Smooth muscle cell of the brain vasculature (primary cell): ENCODE data around the gene TXNRD2.
"Not testable (repeated sequence)": the region's sequence is repeated elsewhere in the genome, so short reads cannot be mapped to it uniquely, and the experiment has no call there.

Experiments used
- DNase-seq: peaks from one replicate; pipeline ENCODE4 v3.0.0-alpha.2; 2012; ENCODE audit warnings: low read depth, low spot score

Gene TXNRD2

GRCh38 chr22:19844377-19845053 lies 97.1 kb downstream of the TXNRD2 start:
- peak; percentile 12 for DNase-seq

GRCh38 chr22:19843857-19844376 lies 97.7 kb downstream of the TXNRD2 start:
- no peak for DNase-seq

GRCh38 chr22:19843107-19843856 lies 98.3 kb downstream of the TXNRD2 start:
- no peak for DNase-seq

- no peak for DNase-seq
Observed at GRCh38 chr22:19842393-19843106, 99.1 kb downstream of the TXNRD2 start.

- DNase-seq = no peak
Observed at GRCh38 chr22:19841641-19842392, 99.8 kb downstream of the TXNRD2 start.

GRCh38 chr22:19840955-19841640 lies 100.5 kb downstream of the TXNRD2 start:
- no peak for DNase-seq

- DNase-seq = no peak
Observed at GRCh38 chr22:19840059-19840458, 101.6 kb downstream of the TXNRD2 start.

- DNase-seq = no peak
Observed at GRCh38 chr22:19837915-19838314, 103.7 kb downstream of the TXNRD2 start.

- no peak for DNase-seq
Observed at GRCh38 chr22:19836512-19836911, 105.1 kb downstream of the TXNRD2 start.

- no peak for DNase-seq
Observed at GRCh38 chr22:19834599-19834998, 107.0 kb downstream of the TXNRD2 start.

GRCh38 chr22:19833327-19833726 lies 108.3 kb downstream of the TXNRD2 start:
- DNase-seq = not testable (repeated sequence)

GRCh38 chr22:19832476-19833108 lies 109.0 kb downstream of the TXNRD2 start:
- DNase-seq = no peak

GRCh38 chr22:19831979-19832378 lies 109.6 kb downstream of the TXNRD2 start:
- DNase-seq = not testable (repeated sequence)

- no peak for DNase-seq
Observed at GRCh38 chr22:19831016-19831415, 110.6 kb downstream of the TXNRD2 start.

- DNase-seq = no peak
Observed at GRCh38 chr22:19828035-19828401, 113.6 kb downstream of the TXNRD2 start.

- no peak for DNase-seq
Observed at GRCh38 chr22:19827341-19828034, 114.1 kb downstream of the TXNRD2 start.

- no peak for DNase-seq
Observed at GRCh38 chr22:19826619-19826950, 115.0 kb downstream of the TXNRD2 start.

- no peak for DNase-seq
Observed at GRCh38 chr22:19825904-19826618, 115.6 kb downstream of the TXNRD2 start.
